Esophagus squamous epithelium (tissue), 4 donors: ENCODE data around the gene DNMT3L.
"Not testable (repeated sequence)": the region's sequence is repeated elsewhere in the genome, so short reads cannot be mapped to it uniquely, and the experiment has no call there.

ENCODE experiments used
- POLR2A ChIP-seq, 4 donors: fragments of 450-650 bp; IDR thresholded peaks; one replicate each; pipeline ENCODE4 v1.6.1; 2017; ENCODE audit warnings: antibody characterized with exemption in 4 of 4, mild to moderate bottlenecking in 4 of 4, moderate library complexity in 3 of 4
- TF ChIP-seq, protein P1 (sequence below), 6 experiments: fragments of 450-650 bp in 4 of 6; fragments of 200-600 bp in 2 of 6; sonication (generic) in 2 of 6; IDR thresholded peaks; one replicate each; pipeline ENCODE4 v1.5.1; 2016 to 2019; ENCODE audit warnings: antibody characterized with exemption in 6 of 6, mild to moderate bottlenecking in 4 of 6, moderate library complexity in 4 of 6

GRCh38 chr21:44207860-44208646 lies 53.6 kb downstream of the DNMT3L start:
- TF ChIP-seq, protein P1, sequence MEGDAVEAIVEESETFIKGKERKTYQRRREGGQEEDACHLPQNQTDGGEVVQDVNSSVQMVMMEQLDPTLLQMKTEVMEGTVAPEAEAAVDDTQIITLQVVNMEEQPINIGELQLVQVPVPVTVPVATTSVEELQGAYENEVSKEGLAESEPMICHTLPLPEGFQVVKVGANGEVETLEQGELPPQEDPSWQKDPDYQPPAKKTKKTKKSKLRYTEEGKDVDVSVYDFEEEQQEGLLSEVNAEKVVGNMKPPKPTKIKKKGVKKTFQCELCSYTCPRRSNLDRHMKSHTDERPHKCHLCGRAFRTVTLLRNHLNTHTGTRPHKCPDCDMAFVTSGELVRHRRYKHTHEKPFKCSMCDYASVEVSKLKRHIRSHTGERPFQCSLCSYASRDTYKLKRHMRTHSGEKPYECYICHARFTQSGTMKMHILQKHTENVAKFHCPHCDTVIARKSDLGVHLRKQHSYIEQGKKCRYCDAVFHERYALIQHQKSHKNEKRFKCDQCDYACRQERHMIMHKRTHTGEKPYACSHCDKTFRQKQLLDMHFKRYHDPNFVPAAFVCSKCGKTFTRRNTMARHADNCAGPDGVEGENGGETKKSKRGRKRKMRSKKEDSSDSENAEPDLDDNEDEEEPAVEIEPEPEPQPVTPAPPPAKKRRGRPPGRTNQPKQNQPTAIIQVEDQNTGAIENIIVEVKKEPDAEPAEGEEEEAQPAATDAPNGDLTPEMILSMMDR (IDR thresholded peaks at IDR 0.05): not testable (repeated sequence)
- TF ChIP-seq POLR2A (IDR thresholded peaks at IDR 0.05): not testable (repeated sequence)
